H1 (cell line): ENCODE measurements around the gene C2orf81. TPM values are rescaled to one million over a fixed set of nuclear protein-coding genes. Genes with fewer than 3 reads are reported as not detected.
A peak's percentile ranks its signal among the peaks of the same experiment; 100 is the strongest.

ENCODE experiments used
- CTCF ChIA-PET: fragments of 300-600 bp; sonication (Branson Sonifier 250); formaldehyde crosslinking; loops from one replicate; lab custom pipeline; 2021; ENCODE audit not compliant: partially characterized antibody; lab: Charles Lee
- POLR2A ChIA-PET: fragments of 300-600 bp; sonication (Branson Sonifier 250); formaldehyde crosslinking; loops from one replicate; lab custom pipeline; 2021; ENCODE audit warnings: inconsistent platforms; ENCODE audit not compliant: partially characterized antibody; lab: Charles Lee
- DNase-seq, 2 experiments: peaks; one replicate each; pipeline versions ENCODE4 v3.0.0 to v3.0.0-alpha.2; 2010 to 2022; ENCODE audit warnings: low spot score in 2 of 2, low read depth in 1 of 2, mixed read lengths in 1 of 2
- FAIRE-seq: peaks from 2 replicates; lab custom pipeline; 2011; peaks lifted over from hg19 to GRCh38; lab: Jason Lieb, UNC
- H2AFZ ChIP-seq: 2 replicates; pipeline ENCODE4 v1.8.1; 2012; ENCODE audit warnings: low read length, inconsistent platforms
- H2AK5ac ChIP-seq: 2 replicates; pipeline ENCODE4 v1.6.1; 2013; ENCODE audit warnings: low read depth, low read length
- H2BK120ac ChIP-seq: replicated peaks from 2 replicates; pipeline ENCODE3; 2013; ENCODE audit warnings: low read depth, low read length, inconsistent platforms
- H2BK12ac ChIP-seq: 2 replicates; pipeline ENCODE4 v1.6.1; 2013; ENCODE audit warnings: low read depth, low read length
- H2BK15ac ChIP-seq: 2 replicates; pipeline ENCODE4 v1.6.1; 2013; ENCODE audit warnings: low read length
- H2BK20ac ChIP-seq: 2 replicates; pipeline ENCODE4 v1.6.1; 2013; ENCODE audit warnings: low read length
- H2BK5ac ChIP-seq: 2 replicates; pipeline ENCODE4 v1.6.1; 2013; ENCODE audit warnings: low read depth, low read length
- H3K14ac ChIP-seq: 2 replicates; pipeline ENCODE4 v1.6.1; 2013; ENCODE audit warnings: inconsistent platforms; ENCODE audit not compliant: insufficient read length
- H3K18ac ChIP-seq: 2 replicates; pipeline ENCODE4 v1.6.1; 2013; ENCODE audit warnings: low read length; ENCODE audit errors: extremely low read depth
- H3K23ac ChIP-seq: 2 replicates; pipeline ENCODE4 v1.6.1; 2013; ENCODE audit warnings: inconsistent platforms; ENCODE audit not compliant: insufficient read length
- H3K23me2 ChIP-seq: 2 replicates; pipeline ENCODE4 v1.6.1; 2013; ENCODE audit warnings: low read depth, low read length
- H3K27ac ChIP-seq: 2 replicates; pipeline ENCODE4 v1.6.1; 2011; ENCODE audit warnings: low read depth, low read length, inconsistent platforms
- H3K27me3 ChIP-seq, 4 experiments: replicated peaks in 1 of 4; 1 replicate in 1 of 4; 2 replicates in 3 of 4; pipeline versions ENCODE4 v1.6.1 to v1.8.1; 2011 to 2013; ENCODE audit warnings: low read length in 3 of 4, mild to moderate bottlenecking in 3 of 4, inconsistent platforms in 2 of 4, mixed read lengths in 2 of 4, moderate library complexity in 1 of 4; ENCODE audit not compliant: control insufficient read depth in 3 of 4, insufficient read depth in 3 of 4; ENCODE audit errors: extremely low read depth in 1 of 4
- H3K36me3 ChIP-seq, 4 experiments: 2 replicates each; pipeline versions ENCODE4 v1.6.1 to v1.8.1; 2011 to 2013; ENCODE audit warnings: mild to moderate bottlenecking in 4 of 4, low read length in 3 of 4, moderate library complexity in 2 of 4, control low read depth in 1 of 4, inconsistent platforms in 1 of 4; ENCODE audit not compliant: insufficient read depth in 4 of 4, control insufficient read depth in 2 of 4
- H3K4ac ChIP-seq: replicated peaks from 2 replicates; pipeline ENCODE3; 2013; ENCODE audit warnings: low read length, low read depth, mixed read lengths, inconsistent platforms; ENCODE audit not compliant: insufficient read length
- H3K4me1 ChIP-seq, 4 experiments: replicated peaks in 1 of 4; 1 replicate in 1 of 4; 2 replicates in 3 of 4; pipeline versions ENCODE4 v1.6.1 to v1.8.1; 2011 to 2013; ENCODE audit warnings: low read length in 3 of 4, inconsistent platforms in 2 of 4, mixed read lengths in 1 of 4; ENCODE audit not compliant: insufficient read depth in 4 of 4, control insufficient read depth in 3 of 4
- H3K4me2 ChIP-seq, 2 experiments: 2 replicates each; pipeline versions ENCODE4 v1.6.1 to v1.8.1; 2011 to 2013; ENCODE audit warnings: low read depth in 2 of 2, low read length in 2 of 2, control low read depth in 1 of 2, inconsistent platforms in 1 of 2, mild to moderate bottlenecking in 1 of 2; ENCODE audit not compliant: insufficient read depth in 1 of 2
- H3K4me3 ChIP-seq, 4 experiments: fragments of 200-600, 300-600 bp in 1 of 4; sonication (generic), shearing (Covaris generic), sonication (Bioruptor Twin) in 1 of 4; 2 replicates each; pipeline versions ENCODE4 v1.5.1 to v1.8.1; 2011 to 2016; ENCODE audit warnings: low read length in 4 of 4, low read depth in 3 of 4, control low read depth in 2 of 4, inconsistent platforms in 2 of 4, mild to moderate bottlenecking in 2 of 4, mixed read lengths in 1 of 4, moderate library complexity in 1 of 4; ENCODE audit not compliant: insufficient read depth in 2 of 4; ENCODE audit errors: extremely low read depth in 1 of 4
- H3K56ac ChIP-seq: replicated peaks from 2 replicates; pipeline ENCODE3; 2013; ENCODE audit warnings: low read depth, mild to moderate bottlenecking, mixed read lengths, low read length, inconsistent platforms; ENCODE audit not compliant: insufficient read length
- H3K79me1 ChIP-seq: 2 replicates; pipeline ENCODE4 v1.6.1; 2013; ENCODE audit warnings: low read depth, low read length, control low read depth
- H3K79me2 ChIP-seq, 2 experiments: 2 replicates each; pipeline versions ENCODE4 v1.6.1 to v1.8.1; 2012 to 2013; ENCODE audit warnings: low read length in 2 of 2, mild to moderate bottlenecking in 2 of 2, inconsistent platforms in 1 of 2; ENCODE audit not compliant: insufficient read depth in 2 of 2, control insufficient read depth in 1 of 2
- H3K9ac ChIP-seq, 4 experiments: replicated peaks in 1 of 4; 1 replicate in 1 of 4; 2 replicates in 3 of 4; pipeline versions ENCODE4 v1.6.1 to v1.8.1; 2011 to 2013; ENCODE audit warnings: low read depth in 3 of 4, low read length in 3 of 4, control low read depth in 2 of 4, mild to moderate bottlenecking in 2 of 4, moderate library complexity in 2 of 4, inconsistent platforms in 1 of 4; ENCODE audit errors: extremely low read depth in 1 of 4
- H3K9me3 ChIP-seq, 2 experiments: 2 replicates each; pipeline versions ENCODE4 v1.6.1 to v1.8.1; 2012 to 2013; ENCODE audit warnings: mild to moderate bottlenecking in 2 of 2, moderate library complexity in 2 of 2, control low read depth in 1 of 2, inconsistent platforms in 1 of 2, low read depth in 1 of 2, low read length in 1 of 2, mixed read lengths in 1 of 2; ENCODE audit not compliant: insufficient read depth in 2 of 2
- H4K20me1 ChIP-seq, 2 experiments: replicated peaks in 1 of 2; 2 replicates each; pipeline versions ENCODE3 to v1.8.1; 2011 to 2013; ENCODE audit warnings: inconsistent platforms in 2 of 2, low read length in 2 of 2, mild to moderate bottlenecking in 1 of 2; ENCODE audit not compliant: insufficient read depth in 2 of 2, control insufficient read depth in 1 of 2
- H4K5ac ChIP-seq: 2 replicates; pipeline ENCODE4 v1.6.1; 2013; ENCODE audit warnings: low read length, low read depth, mixed read lengths, inconsistent platforms; ENCODE audit not compliant: insufficient read length
- H4K8ac ChIP-seq: 2 replicates; pipeline ENCODE4 v1.8.0; 2013; ENCODE audit warnings: mild to moderate bottlenecking, moderate library complexity, low read length, inconsistent platforms; ENCODE audit not compliant: insufficient read depth; ENCODE audit errors: extremely low read depth
- H4K91ac ChIP-seq: replicated peaks from 2 replicates; pipeline ENCODE3; 2013; ENCODE audit warnings: low read length, mixed read lengths, inconsistent platforms; ENCODE audit not compliant: insufficient read length
- RAD21 ChIP-seq, 2 experiments: IDR thresholded peaks in 1 of 2; conservative IDR thresholded peaks in 1 of 2; 2 replicates each; pipeline ENCODE4 v1.6.1; 2011; ENCODE audit warnings: low read depth in 2 of 2, low read length in 2 of 2, improper control_type of control experiment in 1 of 2, inconsistent platforms in 1 of 2, mild to moderate bottlenecking in 1 of 2, moderate library complexity in 1 of 2
- TAF1 ChIP-seq: IDR thresholded peaks from 2 replicates; pipeline ENCODE4 v1.6.1; 2011; ENCODE audit warnings: mild to moderate bottlenecking, low read depth, low read length
- polyA plus RNA-seq, 7 experiments: library from polyadenylated mRNA; depleted of rRNA in 3 of 7; stranded (reverse) in 5 of 7; unstranded in 2 of 7; fragments of >200 nt in 5 of 7; fragments of 200-250 nt in 2 of 7; gene quantifications; 1 replicate in 5 of 7; 2 replicates in 1 of 7; 4 replicates in 1 of 7; pipeline versions ENCODE4 v1.2.1 to v1.2.3, GENCODE V29; 2011 to 2013; ENCODE audit warnings: missing spikeins in 2 of 7, mixed read lengths in 2 of 7
- total RNA-seq: library from RNA; stranded (reverse); fragmentation: NEBNext Ultra II Directional; extraction: Animal tissue kit (Norgen Biotek cat#: 25700); gene quantifications from 2 replicates; pipeline ENCODE4 v1.2.1, GENCODE V29; 2021
- TF ChIP-seq, protein P1 (sequence below), 3 experiments: IDR thresholded peaks; 1 replicate in 2 of 3; 2 replicates in 1 of 3; pipeline versions ENCODE4 v1.5.1 to v1.6.1; 2011; ENCODE audit warnings: low read length in 3 of 3, mild to moderate bottlenecking in 3 of 3, inconsistent platforms in 2 of 3, low read depth in 1 of 3, moderate library complexity in 1 of 3; ENCODE audit not compliant: insufficient read depth in 1 of 3; ENCODE audit errors: control extremely low read depth in 1 of 3

The C2orf81 gene
- total and polyA plus RNA-seq, 2 of the 8 experiments (the other 6 are each of a cell fraction or from before 2014, with no cell fraction given) = 1.6 to 3.3 TPM

DNA sequence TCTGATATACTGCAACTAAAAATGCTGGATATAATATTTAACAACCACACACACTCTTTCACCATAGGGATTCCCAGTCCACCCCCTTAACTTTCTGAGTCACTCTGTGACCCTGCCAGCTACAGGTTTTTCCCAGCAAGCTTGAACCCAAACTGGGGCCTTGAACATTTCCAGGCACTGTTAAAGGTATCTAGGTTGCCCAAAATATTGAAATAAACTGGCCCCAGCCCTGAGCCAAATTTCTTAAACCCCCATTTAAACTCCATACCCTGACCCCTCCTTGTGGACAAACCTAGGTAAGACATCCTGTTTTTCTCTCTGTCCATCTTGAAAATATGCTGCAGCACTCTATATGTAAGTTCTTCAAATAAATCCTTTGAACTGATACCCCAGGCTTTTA, 21.6 kb downstream of the C2orf81 start:
- FAIRE-seq (peak; percentile 65), DNase-seq (no peak)
- Histone ChIP-seq H3K4me3 (no peak overlapping the region), H3K4me2 (no peak overlapping the region), H3K79me2 (no peaks in the 10 kb centered on the region), H3K4me1 (peaks cover 0 to 3% (median 0%) of the 10 kb centered on the region in 4 experiments; a peak in 1 of 7 replicates), H4K8ac (no peak overlapping the region), H3K9ac (no peak overlapping the region), H3K79me1 (no peaks in the 10 kb centered on the region), H3K27ac (no peak overlapping the region), H2BK5ac (no peak overlapping the region), H4K20me1 (no peaks in the 10 kb centered on the region), H3K4ac (no peak overlapping the region), H3K36me3 (no peaks in the 10 kb centered on the region), H3K18ac (no peak overlapping the region), H2BK15ac (no peak overlapping the region), H4K5ac (no peak overlapping the region), H2BK120ac (no peak overlapping the region), H2BK12ac (no peak overlapping the region), H3K27me3 (no peaks in the 10 kb centered on the region), H2BK20ac (no peak overlapping the region), H3K23ac (no peak overlapping the region), H2AFZ (peak overlapping the region; percentile 97), H3K9me3 (no peaks in the 10 kb centered on the region), H2AK5ac (no peak overlapping the region), H3K14ac (no peak overlapping the region), H3K56ac (no peak overlapping the region), H4K91ac (no peak overlapping the region), H3K23me2 (no peaks in the 10 kb centered on the region; the same call in 1 of the 2 replicates)
- POLR2A ChIA-PET = no interaction called here
- TF ChIP-seq, protein P1, sequence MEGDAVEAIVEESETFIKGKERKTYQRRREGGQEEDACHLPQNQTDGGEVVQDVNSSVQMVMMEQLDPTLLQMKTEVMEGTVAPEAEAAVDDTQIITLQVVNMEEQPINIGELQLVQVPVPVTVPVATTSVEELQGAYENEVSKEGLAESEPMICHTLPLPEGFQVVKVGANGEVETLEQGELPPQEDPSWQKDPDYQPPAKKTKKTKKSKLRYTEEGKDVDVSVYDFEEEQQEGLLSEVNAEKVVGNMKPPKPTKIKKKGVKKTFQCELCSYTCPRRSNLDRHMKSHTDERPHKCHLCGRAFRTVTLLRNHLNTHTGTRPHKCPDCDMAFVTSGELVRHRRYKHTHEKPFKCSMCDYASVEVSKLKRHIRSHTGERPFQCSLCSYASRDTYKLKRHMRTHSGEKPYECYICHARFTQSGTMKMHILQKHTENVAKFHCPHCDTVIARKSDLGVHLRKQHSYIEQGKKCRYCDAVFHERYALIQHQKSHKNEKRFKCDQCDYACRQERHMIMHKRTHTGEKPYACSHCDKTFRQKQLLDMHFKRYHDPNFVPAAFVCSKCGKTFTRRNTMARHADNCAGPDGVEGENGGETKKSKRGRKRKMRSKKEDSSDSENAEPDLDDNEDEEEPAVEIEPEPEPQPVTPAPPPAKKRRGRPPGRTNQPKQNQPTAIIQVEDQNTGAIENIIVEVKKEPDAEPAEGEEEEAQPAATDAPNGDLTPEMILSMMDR (IDR thresholded peaks at IDR 0.05; ENCODE audit: control extremely low read depth in 1 of 3, insufficient read depth in 1 of 3, low read depth in 1 of 3, low read length in 3 of 3) = peak in 2 of 3 experiments; percentile 51 to 61; a peak in 3 of 4 replicates
- no peak for TF ChIP-seq TAF1
- peak; percentile 65 to 66 for TF ChIP-seq RAD21 (IDR thresholded peaks at IDR 0.05 in 1 of 2, conservative IDR thresholded peaks at IDR 0.05 in 1 of 2; ENCODE audit: low read depth in 2 of 2, low read length in 2 of 2)
- CTCF ChIA-PET = interaction anchor here (0.6 to 4.2 kb wide), 20 partner anchors 9 to 389 kb away, joined by 3 to 48 read pairs (median 4); partner anchors contain the start of gene MRPL53
